ENCODE data around the gene NINL. TPM values are rescaled to one million over a fixed set of nuclear protein-coding genes. Genes with fewer than 3 reads are reported as not detected.

Gene NINL
- total RNA-seq, 1 experiment from 2014 or later, result 0.19 TPM

GRCh38 chr20:25623225-25623735 is 37.9 kb upstream of the NINL start:
- H3K79me2 ChIP-seq (ENCODE audit: low read length), result peaks cover 74% of the 10 kb centered on the region
- H4K20me1 ChIP-seq (ENCODE audit: insufficient read depth, low read depth, low read length), result no peaks in the 10 kb centered on the region
- H3K36me3 ChIP-seq (ENCODE audit: insufficient read depth, low read length), result no peaks in the 10 kb centered on the region
- H3K9me2 ChIP-seq (replicated peaks; ENCODE audit: insufficient read depth, low read length), result no peaks in the 10 kb centered on the region
- peak overlapping the region; percentile 94 for H2AFZ ChIP-seq (ENCODE audit: low read length)
- peaks cover 36% of the 10 kb centered on the region for H3K4me1 ChIP-seq (ENCODE audit: low read length)
- H3K9ac ChIP-seq (ENCODE audit: low read length), result peak overlapping the region; percentile 90
- peak overlapping the region; percentile 86 for H3K27ac ChIP-seq (ENCODE audit: low read length)
- peak; percentile 69 for DNase-seq
- H3K9me3 ChIP-seq (ENCODE audit: low read length), result no peaks in the 10 kb centered on the region
- peak overlapping the region; percentile 89 for H3K4me2 ChIP-seq (ENCODE audit: low read depth, low read length, poor library complexity, severe bottlenecking)
- no peaks in the 10 kb centered on the region for H3K27me3 ChIP-seq (ENCODE audit: low read length)
- peak overlapping the region; percentile 95 for H3K4me3 ChIP-seq (ENCODE audit: low read length)

- peak overlapping the region; percentile 89 for H3K4me2 ChIP-seq (ENCODE audit: low read depth, low read length, poor library complexity, severe bottlenecking)
- H3K36me3 ChIP-seq (ENCODE audit: insufficient read depth, low read length), result no peaks in the 10 kb centered on the region
- DNase-seq, result no peak
- peaks cover 81% of the 10 kb centered on the region for H3K79me2 ChIP-seq (ENCODE audit: low read length)
- H3K9me2 ChIP-seq (replicated peaks; ENCODE audit: insufficient read depth, low read length), result no peaks in the 10 kb centered on the region
- H4K20me1 ChIP-seq (ENCODE audit: insufficient read depth, low read depth, low read length), result no peaks in the 10 kb centered on the region
- H2AFZ ChIP-seq (ENCODE audit: low read length), result peak overlapping the region; percentile 94; the same call in 1 of the 2 replicates
- no peak overlapping the region for H3K27ac ChIP-seq (ENCODE audit: low read length)
- H3K4me3 ChIP-seq (ENCODE audit: low read length), result peak overlapping the region; percentile 95
- no peaks in the 10 kb centered on the region for H3K9me3 ChIP-seq (ENCODE audit: low read length)
- H3K27me3 ChIP-seq (ENCODE audit: low read length), result no peaks in the 10 kb centered on the region
- peak overlapping the region; percentile 90 for H3K9ac ChIP-seq (ENCODE audit: low read length)
- peaks cover 36% of the 10 kb centered on the region for H3K4me1 ChIP-seq (ENCODE audit: low read length)
Observed at GRCh38 chr20:25622450-25623224, 37.3 kb upstream of the NINL start.

- H2AFZ ChIP-seq (ENCODE audit: low read length), result no peak overlapping the region
- no peaks in the 10 kb centered on the region for H4K20me1 ChIP-seq (ENCODE audit: insufficient read depth, low read depth, low read length)
- no peaks in the 10 kb centered on the region for H3K9me2 ChIP-seq (replicated peaks; ENCODE audit: insufficient read depth, low read length)
- H3K4me3 ChIP-seq (ENCODE audit: low read length), result peak overlapping the region; percentile 95
- peak overlapping the region; percentile 89 for H3K4me2 ChIP-seq (ENCODE audit: low read depth, low read length, poor library complexity, severe bottlenecking)
- H3K27ac ChIP-seq (ENCODE audit: low read length), result no peak overlapping the region
- no peaks in the 10 kb centered on the region for H3K27me3 ChIP-seq (ENCODE audit: low read length)
- H3K9ac ChIP-seq (ENCODE audit: low read length), result peak overlapping the region; percentile 90
- no peak for DNase-seq
- no peaks in the 10 kb centered on the region for H3K9me3 ChIP-seq (ENCODE audit: low read length)
- no peaks in the 10 kb centered on the region for H3K36me3 ChIP-seq (ENCODE audit: insufficient read depth, low read length)
- H3K79me2 ChIP-seq (ENCODE audit: low read length), result peaks cover 86% of the 10 kb centered on the region
- H3K4me1 ChIP-seq (ENCODE audit: low read length), result peaks cover 36% of the 10 kb centered on the region
Observed at GRCh38 chr20:25622049-25622448, 36.7 kb upstream of the NINL start.

- no peak overlapping the region for H3K27ac ChIP-seq (ENCODE audit: low read length)
- no peaks in the 10 kb centered on the region for H3K9me3 ChIP-seq (ENCODE audit: low read length)
- H3K4me3 ChIP-seq (ENCODE audit: low read length), result no peak overlapping the region
- no peak overlapping the region for H3K9ac ChIP-seq (ENCODE audit: low read length)
- H3K4me2 ChIP-seq (ENCODE audit: low read depth, low read length, poor library complexity, severe bottlenecking), result no peak overlapping the region
- H3K4me1 ChIP-seq (ENCODE audit: low read length), result peaks cover 28% of the 10 kb centered on the region
- DNase-seq, result no peak
- H3K9me2 ChIP-seq (replicated peaks; ENCODE audit: insufficient read depth, low read length), result no peaks in the 10 kb centered on the region
- H3K27me3 ChIP-seq (ENCODE audit: low read length), result no peaks in the 10 kb centered on the region
- no peak overlapping the region for H2AFZ ChIP-seq (ENCODE audit: low read length)
- H3K36me3 ChIP-seq (ENCODE audit: insufficient read depth, low read length), result 0 out of 2 replicates have a peak, but pooled peaks cover 7% of the 10 kb centered on the region
- H3K79me2 ChIP-seq (ENCODE audit: low read length), result peaks cover 86% of the 10 kb centered on the region
- no peaks in the 10 kb centered on the region for H4K20me1 ChIP-seq (ENCODE audit: insufficient read depth, low read depth, low read length)
Observed at GRCh38 chr20:25619514-25619913, 34.2 kb upstream of the NINL start.

GRCh38 chr20:25608774-25609173 is 23.4 kb upstream of the NINL start:
- H3K9me2 ChIP-seq (replicated peaks; ENCODE audit: insufficient read depth, low read length), result no peaks in the 10 kb centered on the region
- H3K79me2 ChIP-seq (ENCODE audit: low read length), result 0 out of 2 replicates have a peak, but pooled peaks cover 1% of the 10 kb centered on the region
- H3K4me1 ChIP-seq (ENCODE audit: low read length), result no peaks in the 10 kb centered on the region
- DNase-seq, result no peak
- H3K36me3 ChIP-seq (ENCODE audit: insufficient read depth, low read length), result no peaks in the 10 kb centered on the region
- no peaks in the 10 kb centered on the region for H3K9me3 ChIP-seq (ENCODE audit: low read length)
- no peak overlapping the region for H3K4me2 ChIP-seq (ENCODE audit: low read depth, low read length, poor library complexity, severe bottlenecking)
- H2AFZ ChIP-seq (ENCODE audit: low read length), result no peak overlapping the region
- no peak overlapping the region for H3K9ac ChIP-seq (ENCODE audit: low read length)
- no peaks in the 10 kb centered on the region for H3K27me3 ChIP-seq (ENCODE audit: low read length)
- H3K27ac ChIP-seq (ENCODE audit: low read length), result no peak overlapping the region
- H4K20me1 ChIP-seq (ENCODE audit: insufficient read depth, low read depth, low read length), result 0 out of 2 replicates have a peak, but pooled peaks cover 6% of the 10 kb centered on the region
- H3K4me3 ChIP-seq (ENCODE audit: low read length), result no peak overlapping the region

GRCh38 chr20:25606094-25606695 is 20.9 kb upstream of the NINL start:
- H3K27me3 ChIP-seq (ENCODE audit: low read length), result no peaks in the 10 kb centered on the region
- no peaks in the 10 kb centered on the region for H3K4me1 ChIP-seq (ENCODE audit: low read length)
- DNase-seq, result no peak
- H4K20me1 ChIP-seq (ENCODE audit: insufficient read depth, low read depth, low read length), result 0 out of 2 replicates have a peak, but pooled peaks cover 6% of the 10 kb centered on the region
- no peak overlapping the region for H3K27ac ChIP-seq (ENCODE audit: low read length)
- H3K9me2 ChIP-seq (replicated peaks; ENCODE audit: insufficient read depth, low read length), result no peaks in the 10 kb centered on the region
- H3K4me3 ChIP-seq (ENCODE audit: low read length), result no peak overlapping the region
- no peaks in the 10 kb centered on the region for H3K36me3 ChIP-seq (ENCODE audit: insufficient read depth, low read length)
- no peak overlapping the region for H3K4me2 ChIP-seq (ENCODE audit: low read depth, low read length, poor library complexity, severe bottlenecking)
- H3K79me2 ChIP-seq (ENCODE audit: low read length), result no peaks in the 10 kb centered on the region
- no peak overlapping the region for H2AFZ ChIP-seq (ENCODE audit: low read length)
- H3K9ac ChIP-seq (ENCODE audit: low read length), result no peak overlapping the region
- no peaks in the 10 kb centered on the region for H3K9me3 ChIP-seq (ENCODE audit: low read length)

- Histone ChIP-seq H4K20me1 (ENCODE audit: insufficient read depth, low read depth, low read length) (0 out of 2 replicates have a peak, but pooled peaks cover 6% of the 10 kb centered on the region), H3K9me3 (ENCODE audit: low read length) (no peaks in the 10 kb centered on the region), H3K36me3 (ENCODE audit: insufficient read depth, low read length) (no peaks in the 10 kb centered on the region), H3K27ac (ENCODE audit: low read length) (no peak overlapping the region), H3K27me3 (ENCODE audit: low read length) (no peaks in the 10 kb centered on the region), H3K4me2 (ENCODE audit: low read depth, low read length, poor library complexity, severe bottlenecking) (no peak overlapping the region), H2AFZ (ENCODE audit: low read length) (no peak overlapping the region), H3K9ac (ENCODE audit: low read length) (no peak overlapping the region), H3K79me2 (ENCODE audit: low read length) (no peaks in the 10 kb centered on the region), H3K4me1 (ENCODE audit: low read length) (no peaks in the 10 kb centered on the region), H3K4me3 (ENCODE audit: low read length) (no peak overlapping the region), H3K9me2 (replicated peaks; ENCODE audit: insufficient read depth, low read length) (no peaks in the 10 kb centered on the region)
- no peak for DNase-seq
Observed at GRCh38 chr20:25605148-25605547, 19.8 kb upstream of the NINL start.

GRCh38 chr20:25604611-25605010 is 19.3 kb upstream of the NINL start:
- Histone ChIP-seq H3K4me3 (ENCODE audit: low read length) (no peak overlapping the region), H2AFZ (ENCODE audit: low read length) (no peak overlapping the region), H3K9me3 (ENCODE audit: low read length) (no peaks in the 10 kb centered on the region), H3K79me2 (ENCODE audit: low read length) (no peaks in the 10 kb centered on the region), H4K20me1 (ENCODE audit: insufficient read depth, low read depth, low read length) (0 out of 2 replicates have a peak, but pooled peaks cover under 1% of the 10 kb centered on the region), H3K27ac (ENCODE audit: low read length) (no peak overlapping the region), H3K36me3 (ENCODE audit: insufficient read depth, low read length) (no peaks in the 10 kb centered on the region), H3K27me3 (ENCODE audit: low read length) (no peaks in the 10 kb centered on the region), H3K4me2 (ENCODE audit: low read depth, low read length, poor library complexity, severe bottlenecking) (no peak overlapping the region), H3K4me1 (ENCODE audit: low read length) (no peaks in the 10 kb centered on the region), H3K9ac (ENCODE audit: low read length) (no peak overlapping the region), H3K9me2 (replicated peaks; ENCODE audit: insufficient read depth, low read length) (no peaks in the 10 kb centered on the region)
- DNase-seq, result no peak
